PC-3 (cell line): ENCODE results near the gene ISLR2. TPM values are rescaled to one million over a fixed set of nuclear protein-coding genes. Genes with fewer than 3 reads are reported as not detected.

ENCODE experiments used
- ATAC-seq: fragments of 200-7000 bp; cut with Tn5 transposase; 2 replicates; pipeline ENCODE4 v1.9.1; 2020; ENCODE audit warnings: mild to moderate bottlenecking, moderate library complexity
- BruUV-seq: library from RNA; stranded (reverse); fragments of 400-500 nt; replicated peaks from 2 replicates; lab custom pipeline; 2021; lab: Mats Ljungman, UMichigan
- CTCF ChIA-PET: fragments of 300-600 bp; sonication (Branson Sonifier 250); formaldehyde crosslinking; loops from one replicate; lab custom pipeline; 2022; ENCODE audit warnings: antibody characterized with exemption; lab: Charles Lee
- POLR2A ChIA-PET: fragments of 300-600 bp; sonication (Branson Sonifier 250); formaldehyde crosslinking; loops from one replicate; lab custom pipeline; 2022; ENCODE audit warnings: antibody characterized with exemption; ENCODE audit not compliant: unreplicated experiment; lab: Charles Lee
- DNase-seq: peaks from one replicate; pipeline ENCODE4 v3.0.0-alpha.2; 2015
- H2AFZ ChIP-seq: fragments of 300-600 bp; sonication (generic); 2 replicates; pipeline ENCODE4 v1.6.0; 2016; ENCODE audit warnings: antibody characterized with exemption, low read length
- H3F3A ChIP-seq: fragments of 300-600 bp; sonication (generic); one replicate; pipeline ENCODE4 v1.6.0; 2017; ENCODE audit warnings: antibody characterized with exemption, low read length, control low read depth, mild to moderate bottlenecking; ENCODE audit not compliant: unreplicated experiment
- H3K27ac ChIP-seq: fragments of 300-600 bp; sonication (generic); 2 replicates; pipeline ENCODE4 v1.5.1; 2016; ENCODE audit warnings: mild to moderate bottlenecking, low read length
- H3K27me3 ChIP-seq: fragments of 300-600 bp; sonication (generic); 2 replicates; pipeline ENCODE4 v1.6.1; 2016; ENCODE audit warnings: low read length, mixed read lengths
- H3K36me3 ChIP-seq: fragments of 300-600 bp; sonication (generic); 2 replicates; pipeline ENCODE4 v1.6.1; 2016; ENCODE audit warnings: low read depth, mixed run types, low read length, mixed read lengths
- H3K4me1 ChIP-seq: fragments of 300-600 bp; sonication (generic); 2 replicates; pipeline ENCODE4 v1.5.1; 2016; ENCODE audit warnings: low read length; ENCODE audit not compliant: insufficient read depth
- H3K4me2 ChIP-seq: fragments of 300-600 bp; sonication (generic); 2 replicates; pipeline ENCODE4 v1.6.0; 2016; ENCODE audit warnings: low read length
- H3K4me3 ChIP-seq: fragments of 300-600 bp; sonication (generic); 2 replicates; pipeline ENCODE4 v1.5.1; 2016; ENCODE audit warnings: mild to moderate bottlenecking, low read length, mixed read lengths
- H3K79me2 ChIP-seq: fragments of 300-600 bp; sonication (generic); 2 replicates; pipeline ENCODE4 v1.6.1; 2017; ENCODE audit warnings: low read length, mixed read lengths
- H3K9ac ChIP-seq: fragments of 300-600 bp; sonication (generic); 2 replicates; pipeline ENCODE4 v1.6.0; 2016; ENCODE audit warnings: mild to moderate bottlenecking, low read length
- H3K9me2 ChIP-seq: fragments of 300-600 bp; sonication (generic); replicated peaks from 2 replicates; pipeline ENCODE4 v1.6.1; 2016; ENCODE audit warnings: mixed run types, low read length, mixed read lengths
- H3K9me3 ChIP-seq: fragments of 300-600 bp; sonication (generic); 2 replicates; pipeline ENCODE4 v1.6.1; 2016; ENCODE audit warnings: low read length, mixed read lengths
- H4K20me1 ChIP-seq: fragments of 300-600 bp; sonication (generic); 2 replicates; pipeline ENCODE4 v1.6.1; 2016; ENCODE audit warnings: low read length, mixed read lengths
- EZH2 ChIP-seq: fragments of 300-600 bp; sonication (generic); IDR thresholded peaks from one replicate; pipeline ENCODE4 v1.6.1; 2017; ENCODE audit warnings: antibody characterized with exemption, mild to moderate bottlenecking, low read length; ENCODE audit not compliant: unreplicated experiment
- EZH2phosphoT487 ChIP-seq: fragments of 300-600 bp; sonication (generic); IDR thresholded peaks from 2 replicates; pipeline ENCODE4 v1.6.1; 2018; ENCODE audit warnings: mild to moderate bottlenecking, antibody characterized with exemption, low read length, borderline replicate concordance
- intact Hi-C: fragments of 100-400 bp; cut with micrococcal nuclease; formaldehyde crosslinking; loops from 2 replicates; pipeline ENCODE4 v1.9.0; 2023
- total RNA-seq: library from RNA; depleted of rRNA; stranded (reverse); fragments of >200 nt; gene quantifications from 2 replicates; pipeline ENCODE4 v1.2.3, GENCODE V29; 2014; rRNA removed
- TF ChIP-seq, protein P1 (sequence below): fragments of 300-600 bp; sonication (generic); conservative IDR thresholded peaks from 2 replicates; pipeline ENCODE4 v1.5.1; 2017; ENCODE audit warnings: antibody characterized with exemption, low read depth, mild to moderate bottlenecking, low read length

ISLR2 gene
- total RNA-seq, 1 experiment from 2014 or later = 0.22 TPM

DNA sequence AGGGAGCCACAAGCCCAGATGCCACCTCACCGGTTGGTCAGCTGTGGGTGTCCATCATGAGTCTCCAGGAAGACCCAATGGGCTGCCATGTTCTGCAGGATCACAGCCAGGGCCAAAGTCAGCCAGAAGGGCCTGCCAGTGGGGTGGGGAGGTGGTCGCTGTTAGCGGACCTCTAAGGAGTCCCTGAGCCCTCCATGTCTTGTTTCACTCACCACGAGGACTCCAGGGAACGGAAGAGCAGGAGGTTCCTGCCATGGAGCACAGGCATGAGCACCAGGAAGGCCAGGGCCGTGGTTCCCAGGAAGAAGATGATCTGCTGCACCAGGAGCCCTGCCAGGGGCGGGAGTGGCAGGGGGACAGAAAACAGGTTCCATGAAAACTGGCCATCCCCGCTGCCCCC, 51.7 kb downstream of the ISLR2 start:
- no peak overlapping the region for H3K9ac ChIP-seq
- no peaks in the 10 kb centered on the region for H3K9me2 ChIP-seq
- no peak for DNase-seq
- ChIA-PET POLR2A (no interaction called here), CTCF (no interaction called here)
- BruUV-seq = no TSS peak
- H3K4me3 ChIP-seq = no peak overlapping the region
- no peak overlapping the region for H3K27ac ChIP-seq
- no peak for ATAC-seq
- TF ChIP-seq EZH2 (no peak), EZH2phosphoT487 (no peak)
- TF ChIP-seq, protein P1, sequence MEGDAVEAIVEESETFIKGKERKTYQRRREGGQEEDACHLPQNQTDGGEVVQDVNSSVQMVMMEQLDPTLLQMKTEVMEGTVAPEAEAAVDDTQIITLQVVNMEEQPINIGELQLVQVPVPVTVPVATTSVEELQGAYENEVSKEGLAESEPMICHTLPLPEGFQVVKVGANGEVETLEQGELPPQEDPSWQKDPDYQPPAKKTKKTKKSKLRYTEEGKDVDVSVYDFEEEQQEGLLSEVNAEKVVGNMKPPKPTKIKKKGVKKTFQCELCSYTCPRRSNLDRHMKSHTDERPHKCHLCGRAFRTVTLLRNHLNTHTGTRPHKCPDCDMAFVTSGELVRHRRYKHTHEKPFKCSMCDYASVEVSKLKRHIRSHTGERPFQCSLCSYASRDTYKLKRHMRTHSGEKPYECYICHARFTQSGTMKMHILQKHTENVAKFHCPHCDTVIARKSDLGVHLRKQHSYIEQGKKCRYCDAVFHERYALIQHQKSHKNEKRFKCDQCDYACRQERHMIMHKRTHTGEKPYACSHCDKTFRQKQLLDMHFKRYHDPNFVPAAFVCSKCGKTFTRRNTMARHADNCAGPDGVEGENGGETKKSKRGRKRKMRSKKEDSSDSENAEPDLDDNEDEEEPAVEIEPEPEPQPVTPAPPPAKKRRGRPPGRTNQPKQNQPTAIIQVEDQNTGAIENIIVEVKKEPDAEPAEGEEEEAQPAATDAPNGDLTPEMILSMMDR = no peak
- no peaks in the 10 kb centered on the region for H3K27me3 ChIP-seq
- H3K79me2 ChIP-seq = no peaks in the 10 kb centered on the region
- H3F3A ChIP-seq = no peaks in the 10 kb centered on the region
- no peaks in the 10 kb centered on the region for H3K9me3 ChIP-seq
- peaks cover 60% of the 10 kb centered on the region for H3K4me1 ChIP-seq
- no peaks in the 10 kb centered on the region for H4K20me1 ChIP-seq
- H2AFZ ChIP-seq = no peak overlapping the region
- H3K36me3 ChIP-seq = no peaks in the 10 kb centered on the region
- H3K4me2 ChIP-seq = no peak overlapping the region
- intact Hi-C loops = no loop called here

GRCh38 chr15:74184582-74185091, 54.3 kb downstream of the ISLR2 start:
- Histone ChIP-seq H3K4me3 (no peak overlapping the region), H3K27me3 (no peaks in the 10 kb centered on the region), H3F3A (no peaks in the 10 kb centered on the region), H3K36me3 (no peaks in the 10 kb centered on the region), H3K27ac (no peak overlapping the region; the same call in 1 of the 2 replicates), H3K4me2 (no peak overlapping the region), H2AFZ (no peak overlapping the region), H3K4me1 (peaks cover 36% of the 10 kb centered on the region), H3K9me3 (no peaks in the 10 kb centered on the region), H3K79me2 (no peaks in the 10 kb centered on the region), H4K20me1 (no peaks in the 10 kb centered on the region), H3K9ac (no peak overlapping the region), H3K9me2 (no peaks in the 10 kb centered on the region)
- ATAC-seq = no peak
- ChIA-PET POLR2A (no interaction called here), CTCF (no interaction called here)
- DNase-seq = peak; percentile 60
- intact Hi-C loops = no loop called here
- no peak for TF ChIP-seq EZH2phosphoT487
- BruUV-seq = no TSS peak

GRCh38 chr15:74185710-74186348, 55.4 kb downstream of the ISLR2 start:
- Histone ChIP-seq H2AFZ (no peak overlapping the region), H3K9me3 (no peaks in the 10 kb centered on the region), H4K20me1 (no peaks in the 10 kb centered on the region), H3F3A (no peaks in the 10 kb centered on the region), H3K4me2 (peak overlapping the region; percentile 5; the same call in 1 of the 2 replicates), H3K27me3 (no peaks in the 10 kb centered on the region), H3K4me3 (no peak overlapping the region), H3K9ac (no peak overlapping the region), H3K9me2 (no peaks in the 10 kb centered on the region), H3K36me3 (no peaks in the 10 kb centered on the region), H3K27ac (peak overlapping the region; percentile 5; the same call in 1 of the 2 replicates), H3K79me2 (no peaks in the 10 kb centered on the region), H3K4me1 (peaks cover 27% of the 10 kb centered on the region)
- ATAC-seq (peak; percentile 15; the same call in 1 of the 2 replicates), DNase-seq (peak; percentile 59)
- intact Hi-C loops = no loop called here
- ChIA-PET CTCF (no interaction called here), POLR2A (no interaction called here)
- TF ChIP-seq, protein P1 = no peak
- TF ChIP-seq EZH2 (no peak), EZH2phosphoT487 (no peak)
- no TSS peak for BruUV-seq

Other genes starting within 250 kb of the ISLR2 start
- 224 and 249 TPM in 2 replicates for gene LOXL1, start 204.1 kb upstream of the ISLR2 start, total RNA-seq
- gene STOML1, start 138.3 kb upstream of the ISLR2 start, total RNA-seq = 10.1 and 12.0 TPM in 2 replicates
- 18.7 and 41.0 TPM in 2 replicates for gene PML, start 135.9 kb upstream of the ISLR2 start, total RNA-seq
- gene GOLGA6A, start 48.0 kb upstream of the ISLR2 start, total RNA-seq = not detected in 2 replicates
- not detected in 2 replicates for gene ISLR, start 43.1 kb downstream of the ISLR2 start, total RNA-seq
- gene STRA6, start 72.2 kb downstream of the ISLR2 start, total RNA-seq = 0.29 and 5.8 TPM in 2 replicates
- gene CCDC33, start 105.7 kb downstream of the ISLR2 start, total RNA-seq = 0.77 TPM in 1 of 2 replicates, not detected in the other
- gene CYP11A1, start 237.1 kb downstream of the ISLR2 start, total RNA-seq = 0.18 TPM in 1 of 2 replicates, not detected in the other